Measurements from ENCODE around the gene C1orf159. TPM values are rescaled to one million over a fixed set of nuclear protein-coding genes. Genes with fewer than 3 reads are reported as not detected.
"Not testable (repeated sequence)": the region's sequence is repeated elsewhere in the genome, so short reads cannot be mapped to it uniquely, and the experiment has no call there.

Gene C1orf159
- total and polyA plus RNA-seq, 2 donors from 2014 or later = 8.6 to 14.8 TPM

- Histone ChIP-seq H3K4me3 (ENCODE audit: low read length in 3 of 3) (no peak overlapping the region), H3K9ac (ENCODE audit: low read length in 3 of 3) (no peak overlapping the region), H3K4me1 (ENCODE audit: control insufficient read depth in 2 of 3, insufficient read depth in 2 of 3, low read depth in 1 of 3, low read length in 3 of 3) (no peaks in the 10 kb centered on the region), H3K36me3 (ENCODE audit: control insufficient read depth in 2 of 3, insufficient read depth in 3 of 3, low read length in 3 of 3) (no peaks in the 10 kb centered on the region), H3K27ac (ENCODE audit: low read depth in 2 of 2, low read length in 2 of 2) (no peak overlapping the region), H3K27me3 (ENCODE audit: control insufficient read depth, insufficient read depth, low read length) (no peaks in the 10 kb centered on the region), H3K9me3 (ENCODE audit: control insufficient read depth in 2 of 3, insufficient read depth in 1 of 3, low read length in 3 of 3) (peaks cover 0 to 3% (median 0%) of the 10 kb centered on the region in 3 donors)
- no peak for FAIRE-seq
- DNase-seq = peak in 1 of 5 donors; percentile 13
- intact Hi-C loops (cut with DNase I) = no loop called here
- TF ChIP-seq CTCF (IDR thresholded peaks at IDR 0.05; ENCODE audit: borderline replicate concordance, extremely low read depth, insufficient read depth) = no peak
Measured at GRCh38 chr1:1100296-1100695, 15.6 kb downstream of the C1orf159 start.

GRCh38 chr1:1099506-1100183 is 16.2 kb downstream of the C1orf159 start:
- intact Hi-C loops (cut with DNase I) = no loop called here

GRCh38 chr1:1098681-1099421 is 17.0 kb downstream of the C1orf159 start:
- no peak overlapping the region for H3K27ac ChIP-seq (ENCODE audit: low read depth in 2 of 2, low read length in 2 of 2)
- H3K36me3 ChIP-seq (ENCODE audit: control insufficient read depth in 2 of 3, insufficient read depth in 3 of 3, low read length in 3 of 3) = no peaks in the 10 kb centered on the region
- intact Hi-C loops (cut with DNase I) = no loop called here
- DNase-seq = peak in 1 of 5 donors; percentile 3
- no peak overlapping the region for H3K4me3 ChIP-seq (ENCODE audit: low read length in 3 of 3)
- H3K9me3 ChIP-seq (ENCODE audit: control insufficient read depth in 2 of 3, insufficient read depth in 1 of 3, low read length in 3 of 3) = peaks cover 0 to 3% (median 0%) of the 10 kb centered on the region in 3 donors
- TF ChIP-seq CTCF (IDR thresholded peaks at IDR 0.05; ENCODE audit: borderline replicate concordance, extremely low read depth, insufficient read depth) = no peak
- no peaks in the 10 kb centered on the region for H3K4me1 ChIP-seq (ENCODE audit: control insufficient read depth in 2 of 3, insufficient read depth in 2 of 3, low read depth in 1 of 3, low read length in 3 of 3)
- FAIRE-seq = no peak
- H3K27me3 ChIP-seq (ENCODE audit: control insufficient read depth, insufficient read depth, low read length) = no peaks in the 10 kb centered on the region
- no peak overlapping the region for H3K9ac ChIP-seq (ENCODE audit: low read length in 3 of 3)

More at GRCh38 chr1:1099506-1100183, 16.2 kb downstream of the C1orf159 start:
- H3K4me1 ChIP-seq (ENCODE audit: control insufficient read depth in 2 of 3, insufficient read depth in 2 of 3, low read depth in 1 of 3, low read length in 3 of 3) = no peaks in the 10 kb centered on the region
- H3K4me3 ChIP-seq (ENCODE audit: low read length in 3 of 3) = no peak overlapping the region
- no peak for TF ChIP-seq CTCF (IDR thresholded peaks at IDR 0.05; ENCODE audit: borderline replicate concordance, extremely low read depth, insufficient read depth)
- no peaks in the 10 kb centered on the region for H3K36me3 ChIP-seq (ENCODE audit: control insufficient read depth in 2 of 3, insufficient read depth in 3 of 3, low read length in 3 of 3)
- no peak overlapping the region for H3K9ac ChIP-seq (ENCODE audit: low read length in 3 of 3)
- DNase-seq (no peak), FAIRE-seq (peak; percentile 32)
- H3K9me3 ChIP-seq (ENCODE audit: control insufficient read depth in 2 of 3, insufficient read depth in 1 of 3, low read length in 3 of 3) = peaks cover 0 to 3% (median 0%) of the 10 kb centered on the region in 3 donors
- H3K27ac ChIP-seq (ENCODE audit: low read depth in 2 of 2, low read length in 2 of 2) = no peak overlapping the region
- no peaks in the 10 kb centered on the region for H3K27me3 ChIP-seq (ENCODE audit: control insufficient read depth, insufficient read depth, low read length)

GRCh38 chr1:1096136-1096535 is 19.8 kb downstream of the C1orf159 start:
- intact Hi-C loops (cut with DNase I) = not testable (repeated sequence)
- peak in 1 of 5 donors; percentile 23 for DNase-seq

More at GRCh38 chr1:1096136-1096535, 19.8 kb downstream of the C1orf159 start:
- H3K9ac ChIP-seq (ENCODE audit: low read length in 3 of 3); H3K36me3 ChIP-seq (ENCODE audit: control insufficient read depth in 2 of 3, insufficient read depth in 3 of 3, low read length in 3 of 3); H3K27me3 ChIP-seq (ENCODE audit: control insufficient read depth, insufficient read depth, low read length); H3K27ac ChIP-seq (ENCODE audit: low read depth in 2 of 2, low read length in 2 of 2); H3K9me3 ChIP-seq (ENCODE audit: control insufficient read depth in 2 of 3, insufficient read depth in 1 of 3, low read length in 3 of 3); H3K4me1 ChIP-seq (ENCODE audit: control insufficient read depth in 2 of 3, insufficient read depth in 2 of 3, low read depth in 1 of 3, low read length in 3 of 3); FAIRE-seq; H3K4me3 ChIP-seq (ENCODE audit: low read length in 3 of 3): not testable (repeated sequence)

Data from kidney (tissue), 14 donors.